ENCODE results near the gene UBE2Z. TPM values are rescaled to one million over a fixed set of nuclear protein-coding genes. Genes with fewer than 3 reads are reported as not detected.

UBE2Z gene
- total and polyA plus RNA-seq, 2 donors (not counting 1 experiment from before 2014, with no cell fraction given), result 56.2 to 121 TPM

DNA sequence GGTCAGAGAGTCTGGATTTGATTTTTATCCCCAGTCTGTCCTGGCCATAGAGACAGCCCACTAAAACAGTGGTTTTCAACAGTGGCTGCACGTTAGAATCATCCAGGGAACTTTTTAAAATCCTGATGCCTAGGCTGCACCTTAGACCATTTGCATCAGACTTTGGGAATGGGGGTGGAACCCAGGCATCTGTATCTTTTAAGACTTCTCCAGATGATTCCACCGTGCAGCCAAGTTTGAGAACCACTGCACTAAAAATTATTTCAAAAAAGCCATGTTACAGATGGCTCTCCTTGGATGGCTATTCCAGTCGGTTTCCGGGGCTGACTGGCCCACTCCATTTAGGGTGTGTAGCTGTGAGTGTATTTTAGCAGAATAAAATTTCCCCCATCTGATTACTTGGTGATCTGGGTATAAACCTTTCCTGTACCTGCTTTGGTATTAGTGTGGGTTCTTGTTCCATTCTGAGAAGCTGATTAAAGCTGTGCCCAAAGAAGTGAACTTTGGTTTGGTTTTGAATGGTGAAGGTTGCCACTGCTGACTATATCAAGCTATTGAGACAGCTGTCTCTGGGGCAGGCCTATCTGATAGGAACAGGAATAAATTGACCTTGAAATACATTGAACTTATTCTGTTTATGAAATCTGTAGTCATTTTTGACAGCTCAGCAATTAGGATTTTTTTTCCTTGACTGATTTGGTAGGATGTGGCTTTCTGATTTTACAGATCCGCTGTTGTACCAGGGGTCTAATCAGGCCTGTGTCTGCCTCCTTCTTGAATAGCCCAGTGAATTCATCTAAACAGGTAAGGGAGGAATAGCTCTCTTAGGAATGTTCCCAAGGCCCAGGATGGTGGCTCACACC lies 14.3 kb upstream of the UBE2Z start:
- CTCF ChIA-PET, result interaction anchor here (1.1 to 2.4 kb wide), 5 partner anchors 9 to 91 kb away, joined by 3 to 12 read pairs (median 3); no protein-coding TSS in a partner anchor

More for the DNA sequence above, 14.3 kb upstream of the UBE2Z start:
- peak overlapping the region; percentile 90 for H3K4me2 ChIP-seq (replicated peaks; ENCODE audit: low read depth, low read length, poor library complexity, severe bottlenecking)
- H3K27me3 ChIP-seq (replicated peaks in 1 of 4; ENCODE audit: control extremely low read depth in 1 of 4, control insufficient read depth in 3 of 4, insufficient read depth in 4 of 4, low read length in 3 of 4), result no peaks in the 10 kb centered on the region
- POLR2A ChIA-PET, result interaction anchor here (0.7 to 3.7 kb wide), 2 partner anchors 15 to 72 kb away, joined by 5 to 30 read pairs; partner anchors contain the start of gene UBE2Z
- peak overlapping the region in 2 of 5 experiments; percentile 75 to 85 for H3K4me3 ChIP-seq (ENCODE audit: control extremely low read depth in 1 of 5, extremely low read depth in 1 of 5, insufficient read depth in 1 of 5, low read depth in 2 of 5, low read length in 4 of 5)
- DNase-seq (no peak), ATAC-seq (ENCODE audit: low read depth) (no peak)
- H3K9ac ChIP-seq (ENCODE audit: low read length), result no peak overlapping the region
- no peaks in the 10 kb centered on the region for H3K9me3 ChIP-seq (ENCODE audit: control extremely low read depth in 1 of 3, control insufficient read depth in 2 of 3, insufficient read depth in 1 of 3, low read length in 2 of 3)
- peaks cover 9 to 23% of the 10 kb centered on the region in 2 experiments for H3K36me3 ChIP-seq (replicated peaks in 1 of 2; ENCODE audit: control extremely low read depth in 1 of 2, control insufficient read depth in 1 of 2, extremely low read depth in 1 of 2, insufficient read depth in 2 of 2, low read length in 1 of 2)
- peak overlapping the region; percentile 93 for H3K27ac Mint-ChIP-seq
- H3K4me3 Mint-ChIP-seq, result peak overlapping the region; percentile 95
- H4K20me1 ChIP-seq (ENCODE audit: control insufficient read depth, insufficient read depth, low read length, poor library complexity, severe bottlenecking), result no peaks in the 10 kb centered on the region
- H3K4me1 ChIP-seq (ENCODE audit: control insufficient read depth in 2 of 2, insufficient read depth in 2 of 2, low read length in 2 of 2), result peaks cover 17 to 23% of the 10 kb centered on the region in 2 donors
- peaks cover 23% of the 10 kb centered on the region for H3K4me1 Mint-ChIP-seq
- no peaks in the 10 kb centered on the region for H3K9me3 Mint-ChIP-seq (ENCODE audit: insufficient read depth)
- no peaks in the 10 kb centered on the region for H3K79me2 ChIP-seq (ENCODE audit: control insufficient read depth, insufficient read depth, low read length)
- peak overlapping the region; percentile 96 for H2AFZ ChIP-seq (ENCODE audit: insufficient read depth, low read depth, low read length, poor library complexity, severe bottlenecking)
- H3K27me3 Mint-ChIP-seq, result no peaks in the 10 kb centered on the region
- 75% methylated on average over 3 of the region's 5 CpGs for WGBS (ENCODE audit: insufficient coverage)
- peak overlapping the region; percentile 88 for H3K27ac ChIP-seq (ENCODE audit: low read length in 2 of 2)
- TF ChIP-seq, protein P1, sequence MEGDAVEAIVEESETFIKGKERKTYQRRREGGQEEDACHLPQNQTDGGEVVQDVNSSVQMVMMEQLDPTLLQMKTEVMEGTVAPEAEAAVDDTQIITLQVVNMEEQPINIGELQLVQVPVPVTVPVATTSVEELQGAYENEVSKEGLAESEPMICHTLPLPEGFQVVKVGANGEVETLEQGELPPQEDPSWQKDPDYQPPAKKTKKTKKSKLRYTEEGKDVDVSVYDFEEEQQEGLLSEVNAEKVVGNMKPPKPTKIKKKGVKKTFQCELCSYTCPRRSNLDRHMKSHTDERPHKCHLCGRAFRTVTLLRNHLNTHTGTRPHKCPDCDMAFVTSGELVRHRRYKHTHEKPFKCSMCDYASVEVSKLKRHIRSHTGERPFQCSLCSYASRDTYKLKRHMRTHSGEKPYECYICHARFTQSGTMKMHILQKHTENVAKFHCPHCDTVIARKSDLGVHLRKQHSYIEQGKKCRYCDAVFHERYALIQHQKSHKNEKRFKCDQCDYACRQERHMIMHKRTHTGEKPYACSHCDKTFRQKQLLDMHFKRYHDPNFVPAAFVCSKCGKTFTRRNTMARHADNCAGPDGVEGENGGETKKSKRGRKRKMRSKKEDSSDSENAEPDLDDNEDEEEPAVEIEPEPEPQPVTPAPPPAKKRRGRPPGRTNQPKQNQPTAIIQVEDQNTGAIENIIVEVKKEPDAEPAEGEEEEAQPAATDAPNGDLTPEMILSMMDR (IDR thresholded peaks at IDR 0.05), result no peak
- no peak for TF ChIP-seq EZH2 (IDR thresholded peaks at IDR 0.05; ENCODE audit: borderline replicate concordance, insufficient read depth, low read depth, low read length, poor library complexity, severe bottlenecking)
- intact Hi-C loops (cut with micrococcal nuclease), result loop anchor here (5.0 kb wide), 1 partner anchor 1503 kb away; the partner anchor contains the start of gene LRRC59

Data from B cell (primary cell).